Fibroblast of lung (primary cell): ENCODE data around the gene DMWD.

Experiments
- EZH2 ChIP-seq: IDR thresholded peaks from 2 replicates; pipeline ENCODE4 v1.5.1; 2012; ENCODE audit warnings: low read length, control low read depth, mild to moderate bottlenecking; ENCODE audit errors: missing control alignments
- TF ChIP-seq, protein P1 (sequence below), 2 donors: IDR thresholded peaks in 1 of 2; conservative IDR thresholded peaks in 1 of 2; 1 replicate in 1 of 2; 2 replicates in 1 of 2; pipeline ENCODE4 v1.5.1; 2011 to 2012; ENCODE audit warnings: low read length in 2 of 2, control low read depth in 1 of 2, inconsistent platforms in 1 of 2, low read depth in 1 of 2, mild to moderate bottlenecking in 1 of 2

DNA sequence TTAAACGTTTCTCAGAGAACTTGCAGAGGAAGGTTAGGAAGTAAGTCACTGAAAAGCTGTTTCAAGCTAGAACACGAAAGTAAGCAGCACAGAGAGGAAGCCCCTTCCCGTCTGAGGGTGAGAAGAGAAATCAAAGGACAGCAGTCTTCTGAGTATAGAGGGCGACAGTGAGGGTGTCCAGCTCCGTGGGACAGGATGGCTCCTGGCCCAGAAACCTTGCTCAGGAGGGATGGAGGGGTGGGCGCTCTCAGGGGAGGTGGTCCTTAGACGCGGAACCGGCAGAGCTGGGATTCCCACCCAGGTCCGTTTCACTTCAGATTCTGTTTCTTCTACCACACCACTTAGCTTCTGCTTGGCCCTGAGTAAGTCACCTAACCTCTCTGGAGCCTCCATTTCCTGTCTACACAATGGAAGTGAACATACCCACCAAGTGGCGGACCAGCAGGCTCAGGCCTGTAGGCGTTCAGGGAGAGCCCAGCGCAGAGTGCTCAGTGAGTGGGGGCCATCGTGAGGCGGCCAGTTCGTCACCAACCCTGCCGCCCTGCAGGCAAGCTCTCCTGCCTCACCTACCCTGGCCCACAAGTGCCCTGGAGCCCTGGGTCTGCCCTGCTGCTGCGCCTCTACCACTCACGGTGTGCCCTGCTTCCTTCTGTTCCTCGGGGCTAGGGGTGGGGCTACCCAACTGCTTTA lies 27.9 kb upstream of the DMWD start:
- TF ChIP-seq, protein P1, sequence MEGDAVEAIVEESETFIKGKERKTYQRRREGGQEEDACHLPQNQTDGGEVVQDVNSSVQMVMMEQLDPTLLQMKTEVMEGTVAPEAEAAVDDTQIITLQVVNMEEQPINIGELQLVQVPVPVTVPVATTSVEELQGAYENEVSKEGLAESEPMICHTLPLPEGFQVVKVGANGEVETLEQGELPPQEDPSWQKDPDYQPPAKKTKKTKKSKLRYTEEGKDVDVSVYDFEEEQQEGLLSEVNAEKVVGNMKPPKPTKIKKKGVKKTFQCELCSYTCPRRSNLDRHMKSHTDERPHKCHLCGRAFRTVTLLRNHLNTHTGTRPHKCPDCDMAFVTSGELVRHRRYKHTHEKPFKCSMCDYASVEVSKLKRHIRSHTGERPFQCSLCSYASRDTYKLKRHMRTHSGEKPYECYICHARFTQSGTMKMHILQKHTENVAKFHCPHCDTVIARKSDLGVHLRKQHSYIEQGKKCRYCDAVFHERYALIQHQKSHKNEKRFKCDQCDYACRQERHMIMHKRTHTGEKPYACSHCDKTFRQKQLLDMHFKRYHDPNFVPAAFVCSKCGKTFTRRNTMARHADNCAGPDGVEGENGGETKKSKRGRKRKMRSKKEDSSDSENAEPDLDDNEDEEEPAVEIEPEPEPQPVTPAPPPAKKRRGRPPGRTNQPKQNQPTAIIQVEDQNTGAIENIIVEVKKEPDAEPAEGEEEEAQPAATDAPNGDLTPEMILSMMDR (conservative IDR thresholded peaks at IDR 0.05 in 1 of 2, IDR thresholded peaks at IDR 0.05 in 1 of 2; ENCODE audit: low read depth in 1 of 2, low read length in 2 of 2) = no peak
- no peak for TF ChIP-seq EZH2
